ENCODE data around the gene TMEM163. TPM values are rescaled to one million over a fixed set of nuclear protein-coding genes. Genes with fewer than 3 reads are reported as not detected.

TMEM163 gene
- total and polyA plus RNA-seq, 2 of the 13 experiments (the other 11 are each of a cell fraction or from before 2014, with no cell fraction given) = 0.05 TPM; not detected in 1

DNA sequence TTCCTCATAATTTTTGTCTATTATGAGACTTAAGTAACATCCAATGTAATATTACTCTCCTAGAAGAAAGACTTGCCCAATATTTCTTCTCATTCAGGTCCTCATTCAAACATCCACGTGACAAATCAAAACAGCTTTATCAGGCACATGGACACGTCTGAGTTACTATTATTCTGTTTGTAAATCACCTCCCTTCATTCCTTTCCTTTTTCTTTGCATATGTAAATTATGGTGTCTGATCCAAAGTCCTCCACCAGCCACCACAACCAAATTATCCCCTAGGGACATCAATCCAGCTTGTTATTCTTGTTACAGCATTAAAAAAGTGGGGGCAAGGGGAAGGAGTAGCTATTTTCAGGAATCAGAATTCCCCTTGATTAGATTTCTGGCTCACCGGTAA, 7.1 kb downstream of the TMEM163 start:
- peaks cover 0 to 43% of the 10 kb centered on the region in 2 experiments; a peak in 3 of 5 replicates for H3K27me3 ChIP-seq (ENCODE audit: control insufficient read depth in 1 of 2, insufficient read depth in 2 of 2, low read length in 2 of 2)
- no peak overlapping the region for H2AFZ ChIP-seq (ENCODE audit: low read length)
- in situ Hi-C loops (cut with HindIII; ENCODE audit: extremely low pct_ligation_motif_present, low pct_unique_long_range_greater_than_20kb) (no loop called here), intact Hi-C loops (cut with micrococcal nuclease; ENCODE audit: unreplicated experiment) (no loop called here)
- no peaks in the 10 kb centered on the region for H3K9me3 ChIP-seq (ENCODE audit: low read length)
- BruUV-seq (replicated peaks) = no TSS peak
- ChIA-PET POLR2A (no interaction called here), CTCF (ENCODE audit: low intra/inter-chr PET ratio, low total read pairs) (no interaction called here)
- no peaks in the 10 kb centered on the region for H3K79me2 ChIP-seq (ENCODE audit: insufficient read depth, low read length)
- DNase-seq (ENCODE audit: low spot score) (no peak), FAIRE-seq (no peak), ATAC-seq (no peak)
- no peaks in the 10 kb centered on the region for H4K20me1 ChIP-seq (ENCODE audit: insufficient read depth, low read length)
- H3K4me2 ChIP-seq (ENCODE audit: low read depth, low read length) = no peak overlapping the region
- no peaks in the 10 kb centered on the region for H3K36me3 ChIP-seq (replicated peaks in 1 of 2; ENCODE audit: control insufficient read depth in 1 of 2, insufficient read depth in 2 of 2, low read length in 2 of 2)
- no peak overlapping the region for H3K27ac ChIP-seq (ENCODE audit: extremely low read length, insufficient read depth, low read length)
- 2% methylated on average over 3 of the region's 3 CpGs for WGBS (ENCODE audit: low lambda C conversion rate)
- TF ChIP-seq CENPT (CRISPR knock-in tag; IDR thresholded peaks at IDR 0.05; ENCODE audit: low read depth) (no peak), ZNF562 (CRISPR knock-in tag; IDR thresholded peaks at IDR 0.05; ENCODE audit: borderline replicate concordance) (no peak)
- TF ChIP-seq, protein P1, sequence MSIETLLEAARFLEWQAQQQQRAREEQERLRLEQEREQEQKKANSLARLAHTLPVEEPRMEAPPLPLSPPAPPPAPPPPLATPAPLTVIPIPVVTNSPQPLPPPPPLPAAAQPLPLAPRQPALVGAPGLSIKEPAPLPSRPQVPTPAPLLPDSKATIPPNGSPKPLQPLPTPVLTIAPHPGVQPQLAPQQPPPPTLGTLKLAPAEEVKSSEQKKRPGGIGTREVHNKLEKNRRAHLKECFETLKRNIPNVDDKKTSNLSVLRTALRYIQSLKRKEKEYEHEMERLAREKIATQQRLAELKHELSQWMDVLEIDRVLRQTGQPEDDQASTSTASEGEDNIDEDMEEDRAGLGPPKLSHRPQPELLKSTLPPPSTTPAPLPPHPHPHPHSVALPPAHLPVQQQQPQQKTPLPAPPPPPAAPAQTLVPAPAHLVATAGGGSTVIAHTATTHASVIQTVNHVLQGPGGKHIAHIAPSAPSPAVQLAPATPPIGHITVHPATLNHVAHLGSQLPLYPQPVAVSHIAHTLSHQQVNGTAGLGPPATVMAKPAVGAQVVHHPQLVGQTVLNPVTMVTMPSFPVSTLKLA (IDR thresholded peaks at IDR 0.05) = peak; percentile 93
- TF ChIP-seq, protein P2, sequence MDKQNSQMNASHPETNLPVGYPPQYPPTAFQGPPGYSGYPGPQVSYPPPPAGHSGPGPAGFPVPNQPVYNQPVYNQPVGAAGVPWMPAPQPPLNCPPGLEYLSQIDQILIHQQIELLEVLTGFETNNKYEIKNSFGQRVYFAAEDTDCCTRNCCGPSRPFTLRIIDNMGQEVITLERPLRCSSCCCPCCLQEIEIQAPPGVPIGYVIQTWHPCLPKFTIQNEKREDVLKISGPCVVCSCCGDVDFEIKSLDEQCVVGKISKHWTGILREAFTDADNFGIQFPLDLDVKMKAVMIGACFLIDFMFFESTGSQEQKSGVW (CRISPR knock-in tag; IDR thresholded peaks at IDR 0.05; ENCODE audit: borderline replicate concordance) = no peak
- TF ChIP-seq, protein P3, sequence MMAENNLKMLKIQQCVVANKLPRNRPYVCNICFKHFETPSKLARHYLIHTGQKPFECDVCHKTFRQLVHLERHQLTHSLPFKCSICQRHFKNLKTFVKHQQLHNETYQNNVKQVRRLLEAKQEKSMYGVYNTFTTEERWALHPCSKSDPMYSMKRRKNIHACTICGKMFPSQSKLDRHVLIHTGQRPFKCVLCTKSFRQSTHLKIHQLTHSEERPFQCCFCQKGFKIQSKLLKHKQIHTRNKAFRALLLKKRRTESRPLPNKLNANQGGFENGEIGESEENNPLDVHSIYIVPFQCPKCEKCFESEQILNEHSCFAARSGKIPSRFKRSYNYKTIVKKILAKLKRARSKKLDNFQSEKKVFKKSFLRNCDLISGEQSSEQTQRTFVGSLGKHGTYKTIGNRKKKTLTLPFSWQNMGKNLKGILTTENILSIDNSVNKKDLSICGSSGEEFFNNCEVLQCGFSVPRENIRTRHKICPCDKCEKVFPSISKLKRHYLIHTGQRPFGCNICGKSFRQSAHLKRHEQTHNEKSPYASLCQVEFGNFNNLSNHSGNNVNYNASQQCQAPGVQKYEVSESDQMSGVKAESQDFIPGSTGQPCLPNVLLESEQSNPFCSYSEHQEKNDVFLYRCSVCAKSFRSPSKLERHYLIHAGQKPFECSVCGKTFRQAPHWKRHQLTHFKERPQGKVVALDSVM (CRISPR knock-in tag; IDR thresholded peaks at IDR 0.05) = no peak
- peaks cover 14% of the 10 kb centered on the region for H3K4me1 ChIP-seq (ENCODE audit: insufficient read depth, low read length)
- no peak overlapping the region for H3K9ac ChIP-seq (ENCODE audit: insufficient read depth, low read depth, low read length)
- H3K4me3 ChIP-seq (replicated peaks in 1 of 3; ENCODE audit: insufficient read depth in 1 of 3, low read depth in 2 of 3, low read length in 3 of 3) = no peak overlapping the region

Data from HepG2 (cell line).